K562 (cell line): ENCODE results near the gene KCTD21. TPM values are rescaled to one million over a fixed set of nuclear protein-coding genes. Genes with fewer than 3 reads are reported as not detected.
A peak's percentile ranks its signal among the peaks of the same experiment; 100 is the strongest.

ENCODE experiments used
- CC2D1A ChIP-seq: fragments of 450-650 bp; IDR thresholded peaks from 2 replicates; pipeline ENCODE4 v1.6.1; 2017; ENCODE audit warnings: mild to moderate bottlenecking
- GTF2F1 ChIP-seq: IDR thresholded peaks from 2 replicates; pipeline ENCODE4 v1.6.1; 2011; ENCODE audit warnings: low read depth, low read length, improper control_type of control experiment
- MAZ ChIP-seq, 2 experiments: fragments of 450-650 bp in 1 of 2; sonication (generic) in 1 of 2; formaldehyde crosslinking; IDR thresholded peaks in 1 of 2; conservative IDR thresholded peaks in 1 of 2; 2 replicates each; pipeline versions ENCODE4 v1.4.0 to v1.5.0; 2020; ENCODE audit warnings: mild to moderate bottlenecking in 1 of 2, missing genetic modification reagents in 1 of 2
- MTA3 ChIP-seq: fragments of 450-650 bp; formaldehyde crosslinking; IDR thresholded peaks from 2 replicates; pipeline ENCODE4 v1.6.1; 2017; ENCODE audit warnings: mild to moderate bottlenecking, borderline replicate concordance
- NR2C2 ChIP-seq, 2 experiments: fragments of 200-800 bp in 1 of 2; sonication (Bioruptor generic) in 1 of 2; sonication (generic) in 1 of 2; formaldehyde crosslinking in 1 of 2; IDR thresholded peaks; 2 replicates each; pipeline versions ENCODE4 v1.6.1 to v1.8.0; 2016 to 2022; ENCODE audit warnings: mild to moderate bottlenecking in 1 of 2, missing compliant biosample characterization in 1 of 2, missing genetic modification characterization in 1 of 2, missing genetic modification reagents in 1 of 2
- OTX1 ChIP-seq: fragments of 450-650 bp; formaldehyde crosslinking; IDR thresholded peaks from 2 replicates; pipeline ENCODE4 v1.4.0; 2022; ENCODE audit warnings: mild to moderate bottlenecking
- POLR2AphosphoS2 ChIP-seq: IDR thresholded peaks from 2 replicates; pipeline ENCODE4 v1.6.1; 2012; ENCODE audit warnings: low read length, improper control_type of control experiment
- SAP30 ChIP-seq: fragments of 200-600 bp; sonication (generic); IDR thresholded peaks from 2 replicates; pipeline ENCODE4 v1.6.1; 2012; ENCODE audit warnings: borderline replicate concordance, low read depth, mild to moderate bottlenecking, moderate library complexity, low read length, control low read depth, inconsistent platforms; ENCODE audit not compliant: insufficient read depth, poor library complexity, severe bottlenecking
- SREBF1 ChIP-seq: fragments of 150-350 bp; IDR thresholded peaks from 2 replicates; pipeline ENCODE4 v1.6.1; 2014; ENCODE audit warnings: antibody characterized with exemption, low read depth, low read length, borderline replicate concordance
- ZNF239 ChIP-seq: fragments of 250-450 bp; sonication (Bioruptor Pico); IDR thresholded peaks from 2 replicates; pipeline ENCODE4 v1.4.0; 2020; ENCODE audit warnings: mild to moderate bottlenecking
- ZNF354B ChIP-seq: fragments of 250-450 bp; sonication (Bioruptor Pico); IDR thresholded peaks from 2 replicates; pipeline ENCODE4 v1.4.0; 2020
- ZNF696 ChIP-seq: fragments of 250-450 bp; sonication (Bioruptor Pico); conservative IDR thresholded peaks from 2 replicates; pipeline ENCODE4 v1.4.0; 2020; ENCODE audit warnings: mild to moderate bottlenecking, moderate library complexity
- polyA plus RNA-seq, 8 experiments: library from polyadenylated mRNA; depleted of rRNA in 4 of 8; stranded (reverse) in 5 of 8; unstranded in 3 of 8; fragments of >200 nt; fragmentation: Nextera tagmentation in 2 of 8; fragmentation: Illumina TruSeq in 1 of 8; extraction: Ambion mirVana in 2 of 8; extraction: Trizol in 1 of 8; gene quantifications; 2 replicates each; pipeline versions ENCODE4 v1.2.1 to v1.2.3, GENCODE V29; 2011 to 2014; ENCODE audit warnings: inconsistent platforms in 1 of 8, missing spikeins in 1 of 8
- total RNA-seq, 7 experiments: library from RNA; depleted of rRNA in 6 of 7; stranded (reverse); fragments of >200 nt in 6 of 7; fragmentation: Illumina TruSeq in 2 of 7; extraction: Trizol in 2 of 7; gene quantifications; 2 replicates each; pipeline versions ENCODE4 v1.2.1 to v1.2.3, GENCODE V29; 2011 to 2021; ENCODE audit warnings: low replicate concordance in 1 of 7
- TF ChIP-seq, protein P1 (sequence below): IDR thresholded peaks from 2 replicates; pipeline ENCODE4 v1.6.1; 2011; ENCODE audit warnings: borderline replicate concordance, low read depth, mild to moderate bottlenecking, moderate library complexity, low read length; ENCODE audit not compliant: insufficient read depth, poor library complexity, severe bottlenecking
- TF ChIP-seq, protein P2 (sequence below): fragments of 450-650 bp; IDR thresholded peaks from 2 replicates; pipeline ENCODE4 v1.6.1; 2018; ENCODE audit warnings: mild to moderate bottlenecking, low read depth; ENCODE audit not compliant: partially characterized antibody
- TF ChIP-seq, protein P3 (sequence below), 2 experiments: fragments of 450-650 bp in 1 of 2; sonication (generic) in 1 of 2; formaldehyde crosslinking in 1 of 2; IDR thresholded peaks in 1 of 2; conservative IDR thresholded peaks in 1 of 2; 2 replicates each; pipeline versions ENCODE4 v1.6.1 to v1.8.1; 2016 to 2023; ENCODE audit warnings: mild to moderate bottlenecking in 2 of 2, moderate library complexity in 2 of 2, inconsistent platforms in 1 of 2, missing genetic modification reagents in 1 of 2
- TF ChIP-seq, protein P4 (sequence below), 2 experiments: fragments of 450-650 bp; conservative IDR thresholded peaks; 2 replicates each; pipeline ENCODE4 v1.6.1; 2017; ENCODE audit warnings: mild to moderate bottlenecking in 2 of 2, moderate library complexity in 2 of 2
- TF ChIP-seq, protein P5 (sequence below): fragments of 250-450 bp; sonication (Bioruptor Pico); IDR thresholded peaks from 2 replicates; pipeline ENCODE4 v1.8.0; 2022; ENCODE audit warnings: inconsistent platforms, mild to moderate bottlenecking, moderate library complexity, borderline replicate concordance

The KCTD21 gene
- total and polyA plus RNA-seq, 9 of the 15 experiments (the other 6 are each of a cell fraction or from before 2014, with no cell fraction given) = 0.34 to 5.4 (median 1.9) TPM

DNA sequence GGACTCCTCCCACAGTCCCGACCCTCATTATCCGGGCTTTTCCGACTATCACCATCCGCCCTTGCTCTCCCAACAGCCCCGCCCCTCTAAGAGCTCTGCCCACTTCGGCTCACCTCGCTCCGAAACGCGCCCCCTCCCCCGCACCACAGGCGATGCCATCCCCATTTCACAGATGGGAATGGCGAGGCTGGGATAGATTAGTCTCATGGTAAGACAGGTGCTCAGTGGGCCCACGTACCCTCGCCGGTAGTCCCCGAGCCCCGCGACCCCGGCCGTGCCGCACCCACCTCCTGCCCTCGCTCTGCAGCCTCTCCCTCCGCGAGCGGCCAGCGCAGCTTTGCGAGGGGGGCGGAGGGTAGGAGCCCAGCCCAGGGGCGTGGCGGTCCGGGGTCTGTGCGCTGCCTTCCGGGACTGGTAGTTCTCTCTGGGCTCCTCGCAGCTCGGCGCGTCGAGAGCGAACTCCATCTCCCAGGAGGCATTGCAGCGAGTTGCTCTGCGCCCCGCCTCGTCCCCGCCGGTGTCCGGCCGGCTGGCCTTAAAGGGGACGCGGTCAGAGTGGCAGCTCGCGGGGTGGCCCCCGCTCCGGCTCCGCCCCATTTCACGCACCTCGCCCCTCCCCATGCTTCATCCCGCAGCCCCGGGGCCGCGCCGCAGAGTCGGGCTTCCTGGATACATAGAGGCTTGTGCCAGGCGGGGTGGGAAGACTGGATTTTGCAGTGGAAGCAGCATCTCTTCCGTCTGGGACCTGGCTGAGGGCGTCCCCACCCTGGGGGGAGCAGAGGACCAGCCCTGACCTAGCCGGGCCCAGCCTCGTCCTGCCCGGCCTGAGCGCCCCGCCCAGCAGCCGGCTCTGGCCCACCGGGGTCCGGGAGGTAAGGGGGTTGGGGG, at the start of gene KCTD21, which contains the start of gene USP35 (continued):
- TF ChIP-seq, protein P1, sequence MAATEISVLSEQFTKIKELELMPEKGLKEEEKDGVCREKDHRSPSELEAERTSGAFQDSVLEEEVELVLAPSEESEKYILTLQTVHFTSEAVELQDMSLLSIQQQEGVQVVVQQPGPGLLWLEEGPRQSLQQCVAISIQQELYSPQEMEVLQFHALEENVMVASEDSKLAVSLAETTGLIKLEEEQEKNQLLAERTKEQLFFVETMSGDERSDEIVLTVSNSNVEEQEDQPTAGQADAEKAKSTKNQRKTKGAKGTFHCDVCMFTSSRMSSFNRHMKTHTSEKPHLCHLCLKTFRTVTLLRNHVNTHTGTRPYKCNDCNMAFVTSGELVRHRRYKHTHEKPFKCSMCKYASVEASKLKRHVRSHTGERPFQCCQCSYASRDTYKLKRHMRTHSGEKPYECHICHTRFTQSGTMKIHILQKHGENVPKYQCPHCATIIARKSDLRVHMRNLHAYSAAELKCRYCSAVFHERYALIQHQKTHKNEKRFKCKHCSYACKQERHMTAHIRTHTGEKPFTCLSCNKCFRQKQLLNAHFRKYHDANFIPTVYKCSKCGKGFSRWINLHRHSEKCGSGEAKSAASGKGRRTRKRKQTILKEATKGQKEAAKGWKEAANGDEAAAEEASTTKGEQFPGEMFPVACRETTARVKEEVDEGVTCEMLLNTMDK = no peak
- TF ChIP-seq GTF2F1 (no peak), ZNF354B (CRISPR knock-in tag) (no peak), MAZ (CRISPR knock-in tag; conservative IDR thresholded peaks at IDR 0.05 in 1 of 2, IDR thresholded peaks at IDR 0.05 in 1 of 2) (peak; percentile 96 to 97), CC2D1A (peak; percentile 71), NR2C2 (CRISPR knock-in tag; IDR thresholded peaks at IDR 0.05) (peak; percentile 76), NR2C2 (tag; IDR thresholded peaks at IDR 0.05) (peak; percentile 90), ZNF239 (CRISPR knock-in tag) (no peak), ZNF696 (CRISPR knock-in tag) (no peak), SAP30 (no peak), SREBF1 (peak; percentile 57; the same call in 1 of the 2 replicates), MTA3 (peak; percentile 67), OTX1 (CRISPR knock-in tag) (no peak), POLR2AphosphoS2 (no peak)
- TF ChIP-seq, protein P2, sequence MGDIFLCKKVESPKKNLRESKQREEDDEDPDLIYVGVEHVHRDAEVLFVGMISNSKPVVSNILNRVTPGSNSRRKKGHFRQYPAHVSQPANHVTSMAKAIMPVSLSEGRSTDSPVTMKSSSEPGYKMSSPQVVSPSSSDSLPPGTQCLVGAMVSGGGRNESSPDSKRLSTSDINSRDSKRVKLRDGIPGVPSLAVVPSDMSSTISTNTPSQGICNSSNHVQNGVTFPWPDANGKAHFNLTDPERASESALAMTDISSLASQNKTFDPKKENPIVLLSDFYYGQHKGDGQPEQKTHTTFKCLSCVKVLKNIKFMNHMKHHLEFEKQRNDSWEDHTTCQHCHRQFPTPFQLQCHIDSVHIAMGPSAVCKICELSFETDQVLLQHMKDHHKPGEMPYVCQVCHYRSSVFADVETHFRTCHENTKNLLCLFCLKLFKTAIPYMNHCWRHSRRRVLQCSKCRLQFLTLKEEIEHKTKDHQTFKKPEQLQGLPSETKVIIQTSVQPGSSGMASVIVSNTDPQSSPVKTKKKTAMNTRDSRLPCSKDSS = no peak
- TF ChIP-seq, protein P3, sequence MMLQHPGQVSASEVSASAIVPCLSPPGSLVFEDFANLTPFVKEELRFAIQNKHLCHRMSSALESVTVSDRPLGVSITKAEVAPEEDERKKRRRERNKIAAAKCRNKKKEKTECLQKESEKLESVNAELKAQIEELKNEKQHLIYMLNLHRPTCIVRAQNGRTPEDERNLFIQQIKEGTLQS (IDR thresholded peaks at IDR 0.05) = no peak
- TF ChIP-seq, protein P3 (CRISPR knock-in tag; conservative IDR thresholded peaks at IDR 0.05) = no peak
- TF ChIP-seq, protein P4, sequence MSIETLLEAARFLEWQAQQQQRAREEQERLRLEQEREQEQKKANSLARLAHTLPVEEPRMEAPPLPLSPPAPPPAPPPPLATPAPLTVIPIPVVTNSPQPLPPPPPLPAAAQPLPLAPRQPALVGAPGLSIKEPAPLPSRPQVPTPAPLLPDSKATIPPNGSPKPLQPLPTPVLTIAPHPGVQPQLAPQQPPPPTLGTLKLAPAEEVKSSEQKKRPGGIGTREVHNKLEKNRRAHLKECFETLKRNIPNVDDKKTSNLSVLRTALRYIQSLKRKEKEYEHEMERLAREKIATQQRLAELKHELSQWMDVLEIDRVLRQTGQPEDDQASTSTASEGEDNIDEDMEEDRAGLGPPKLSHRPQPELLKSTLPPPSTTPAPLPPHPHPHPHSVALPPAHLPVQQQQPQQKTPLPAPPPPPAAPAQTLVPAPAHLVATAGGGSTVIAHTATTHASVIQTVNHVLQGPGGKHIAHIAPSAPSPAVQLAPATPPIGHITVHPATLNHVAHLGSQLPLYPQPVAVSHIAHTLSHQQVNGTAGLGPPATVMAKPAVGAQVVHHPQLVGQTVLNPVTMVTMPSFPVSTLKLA (conservative IDR thresholded peaks at IDR 0.05) = peak; percentile 73 to 89
- TF ChIP-seq, protein P5, sequence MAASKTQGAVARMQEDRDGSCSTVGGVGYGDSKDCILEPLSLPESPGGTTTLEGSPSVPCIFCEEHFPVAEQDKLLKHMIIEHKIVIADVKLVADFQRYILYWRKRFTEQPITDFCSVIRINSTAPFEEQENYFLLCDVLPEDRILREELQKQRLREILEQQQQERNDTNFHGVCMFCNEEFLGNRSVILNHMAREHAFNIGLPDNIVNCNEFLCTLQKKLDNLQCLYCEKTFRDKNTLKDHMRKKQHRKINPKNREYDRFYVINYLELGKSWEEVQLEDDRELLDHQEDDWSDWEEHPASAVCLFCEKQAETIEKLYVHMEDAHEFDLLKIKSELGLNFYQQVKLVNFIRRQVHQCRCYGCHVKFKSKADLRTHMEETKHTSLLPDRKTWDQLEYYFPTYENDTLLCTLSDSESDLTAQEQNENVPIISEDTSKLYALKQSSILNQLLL = no peak
